ENCODE data around the gene WNT16.

Gene WNT16

DNA sequence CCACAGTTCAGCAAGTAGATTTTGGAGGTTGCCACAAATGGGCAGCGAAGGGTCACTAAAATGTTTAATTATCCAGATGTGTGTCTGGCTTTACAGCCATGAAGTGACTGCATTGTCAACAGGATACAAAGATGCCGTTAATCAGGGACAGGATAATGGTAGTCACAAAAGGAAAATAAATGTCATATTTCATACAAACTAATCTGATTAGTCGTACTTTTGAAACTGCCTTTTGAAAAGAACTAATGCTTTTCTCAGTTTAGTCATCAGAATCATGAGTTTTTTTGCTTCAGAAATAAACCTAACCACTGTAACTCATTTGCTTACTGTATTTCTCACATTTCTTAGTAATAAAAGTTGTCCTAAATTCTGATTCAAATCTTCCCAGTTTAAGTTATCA, 22.2 kb upstream of the WNT16 start:
- Histone ChIP-seq H2AFZ (ENCODE audit: low read depth, low read length) (no peak overlapping the region), H3K79me2 (ENCODE audit: insufficient read depth, low read length) (no peaks in the 10 kb centered on the region), H3K4me2 (ENCODE audit: insufficient read depth, low read length) (no peak overlapping the region), H3K9ac (ENCODE audit: low read depth, low read length) (no peak overlapping the region), H3K27ac (ENCODE audit: low read length) (no peak overlapping the region), H4K20me1 (ENCODE audit: insufficient read depth, low read length) (no peaks in the 10 kb centered on the region), H3K4me3 (ENCODE audit: low read depth in 1 of 2, low read length in 2 of 2) (no peak overlapping the region), H3K4me1 (ENCODE audit: insufficient read depth, low read length) (no peaks in the 10 kb centered on the region), H3K27me3 (ENCODE audit: insufficient read depth, low read length, poor library complexity) (no peaks in the 10 kb centered on the region), H3K36me3 (ENCODE audit: insufficient read depth, low read length) (no peaks in the 10 kb centered on the region), H3K9me3 (ENCODE audit: insufficient read depth, low read length, severe bottlenecking) (peaks cover 7% of the 10 kb centered on the region)
- no peak for TF ChIP-seq EZH2 (IDR thresholded peaks at IDR 0.05; ENCODE audit: borderline replicate concordance, low read depth, low read length, severe bottlenecking)
- TF ChIP-seq, protein P1, sequence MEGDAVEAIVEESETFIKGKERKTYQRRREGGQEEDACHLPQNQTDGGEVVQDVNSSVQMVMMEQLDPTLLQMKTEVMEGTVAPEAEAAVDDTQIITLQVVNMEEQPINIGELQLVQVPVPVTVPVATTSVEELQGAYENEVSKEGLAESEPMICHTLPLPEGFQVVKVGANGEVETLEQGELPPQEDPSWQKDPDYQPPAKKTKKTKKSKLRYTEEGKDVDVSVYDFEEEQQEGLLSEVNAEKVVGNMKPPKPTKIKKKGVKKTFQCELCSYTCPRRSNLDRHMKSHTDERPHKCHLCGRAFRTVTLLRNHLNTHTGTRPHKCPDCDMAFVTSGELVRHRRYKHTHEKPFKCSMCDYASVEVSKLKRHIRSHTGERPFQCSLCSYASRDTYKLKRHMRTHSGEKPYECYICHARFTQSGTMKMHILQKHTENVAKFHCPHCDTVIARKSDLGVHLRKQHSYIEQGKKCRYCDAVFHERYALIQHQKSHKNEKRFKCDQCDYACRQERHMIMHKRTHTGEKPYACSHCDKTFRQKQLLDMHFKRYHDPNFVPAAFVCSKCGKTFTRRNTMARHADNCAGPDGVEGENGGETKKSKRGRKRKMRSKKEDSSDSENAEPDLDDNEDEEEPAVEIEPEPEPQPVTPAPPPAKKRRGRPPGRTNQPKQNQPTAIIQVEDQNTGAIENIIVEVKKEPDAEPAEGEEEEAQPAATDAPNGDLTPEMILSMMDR (IDR thresholded peaks at IDR 0.05; ENCODE audit: borderline replicate concordance, extremely low read depth, low read length, poor library complexity, severe bottlenecking), result no peak
- no peak for DNase-seq
- ATAC-seq (ENCODE audit: insufficient read depth, low read depth), result no peak

DNA sequence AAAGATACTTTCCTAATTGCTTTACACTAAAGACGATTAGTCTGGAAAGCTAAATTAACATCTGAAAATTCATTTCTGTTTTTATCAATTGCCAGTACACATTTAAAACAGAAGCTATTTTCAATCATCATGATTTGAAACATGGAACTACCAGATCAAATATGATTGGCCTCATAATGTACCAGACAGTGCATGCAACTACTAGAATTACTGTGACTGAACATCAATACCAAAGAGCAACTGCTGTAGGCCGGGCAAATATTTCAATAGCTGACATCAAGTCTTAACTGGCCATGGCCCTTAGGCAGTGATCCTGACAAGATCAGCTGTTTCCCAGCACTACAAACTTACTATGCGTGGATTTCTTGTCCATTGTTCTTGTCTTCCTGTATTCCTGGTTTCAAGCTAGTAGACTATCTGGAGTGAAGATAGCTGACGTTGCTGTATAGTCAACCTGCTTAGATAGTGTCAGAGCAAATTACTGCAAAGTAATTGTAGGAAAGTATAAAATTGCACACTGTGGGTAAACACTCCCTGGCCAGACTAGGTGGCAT, 21.7 kb upstream of the WNT16 start:
- H3K4me3 ChIP-seq (ENCODE audit: low read depth in 1 of 2, low read length in 2 of 2), result no peak overlapping the region
- ATAC-seq (ENCODE audit: insufficient read depth, low read depth), result no peak
- no peaks in the 10 kb centered on the region for H3K4me1 ChIP-seq (ENCODE audit: insufficient read depth, low read length)
- no peak for TF ChIP-seq EZH2 (IDR thresholded peaks at IDR 0.05; ENCODE audit: borderline replicate concordance, low read depth, low read length, severe bottlenecking)
- TF ChIP-seq, protein P1 (IDR thresholded peaks at IDR 0.05; ENCODE audit: borderline replicate concordance, extremely low read depth, low read length, poor library complexity, severe bottlenecking), result no peak
- H3K4me2 ChIP-seq (ENCODE audit: insufficient read depth, low read length), result no peak overlapping the region
- H3K9me3 ChIP-seq (ENCODE audit: insufficient read depth, low read length, severe bottlenecking), result peaks cover 7% of the 10 kb centered on the region
- H3K27ac ChIP-seq (ENCODE audit: low read length), result no peak overlapping the region
- no peaks in the 10 kb centered on the region for H3K36me3 ChIP-seq (ENCODE audit: insufficient read depth, low read length)
- no peak overlapping the region for H3K9ac ChIP-seq (ENCODE audit: low read depth, low read length)
- no peak for DNase-seq
- H3K27me3 ChIP-seq (ENCODE audit: insufficient read depth, low read length, poor library complexity), result no peaks in the 10 kb centered on the region
- H4K20me1 ChIP-seq (ENCODE audit: insufficient read depth, low read length), result no peaks in the 10 kb centered on the region
- no peak overlapping the region for H2AFZ ChIP-seq (ENCODE audit: low read depth, low read length)
- no peaks in the 10 kb centered on the region for H3K79me2 ChIP-seq (ENCODE audit: insufficient read depth, low read length)

DNA sequence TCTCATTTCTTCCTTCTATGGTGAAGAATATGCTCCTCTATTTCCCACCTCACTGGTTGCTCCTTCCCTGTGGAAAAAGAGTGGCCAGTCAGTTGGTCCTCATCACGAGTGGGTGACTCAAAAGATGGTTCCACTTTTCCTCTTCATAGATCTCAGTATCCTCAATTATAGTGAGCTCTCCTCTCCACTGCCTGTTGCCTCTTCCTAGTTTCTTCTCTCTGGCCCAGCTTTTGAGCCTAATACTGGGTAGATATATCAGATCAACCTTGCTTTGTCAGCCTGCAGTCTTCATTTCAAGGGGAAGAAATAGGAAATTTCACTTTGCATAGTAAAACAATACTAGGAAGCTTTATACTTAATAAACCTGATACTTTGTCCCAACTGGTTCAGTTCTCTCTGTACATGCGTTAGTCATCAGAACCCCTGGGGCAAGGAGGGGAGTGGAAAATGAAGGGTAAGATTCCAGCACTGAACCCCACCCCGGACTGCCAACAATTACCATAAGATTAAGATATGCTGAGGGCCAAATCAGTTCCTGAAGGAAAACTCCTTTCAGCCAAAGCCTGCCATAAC, 15.5 kb upstream of the WNT16 start:
- Histone ChIP-seq H3K27me3 (ENCODE audit: insufficient read depth, low read length, poor library complexity) (no peaks in the 10 kb centered on the region), H3K9me3 (ENCODE audit: insufficient read depth, low read length, severe bottlenecking) (peaks cover 7% of the 10 kb centered on the region), H2AFZ (ENCODE audit: low read depth, low read length) (0 out of 2 replicates have a peak overlapping the region, but pooled peaks have one; percentile 44), H3K36me3 (ENCODE audit: insufficient read depth, low read length) (no peaks in the 10 kb centered on the region), H3K27ac (ENCODE audit: low read length) (no peak overlapping the region), H3K79me2 (ENCODE audit: insufficient read depth, low read length) (no peaks in the 10 kb centered on the region), H4K20me1 (ENCODE audit: insufficient read depth, low read length) (no peaks in the 10 kb centered on the region), H3K4me2 (ENCODE audit: insufficient read depth, low read length) (no peak overlapping the region), H3K9ac (ENCODE audit: low read depth, low read length) (no peak overlapping the region), H3K4me3 (ENCODE audit: low read depth in 1 of 2, low read length in 2 of 2) (no peak overlapping the region), H3K4me1 (ENCODE audit: insufficient read depth, low read length) (no peaks in the 10 kb centered on the region)
- TF ChIP-seq EZH2 (IDR thresholded peaks at IDR 0.05; ENCODE audit: borderline replicate concordance, low read depth, low read length, severe bottlenecking), result no peak
- TF ChIP-seq, protein P1 (IDR thresholded peaks at IDR 0.05; ENCODE audit: borderline replicate concordance, extremely low read depth, low read length, poor library complexity, severe bottlenecking), result no peak
- ATAC-seq (ENCODE audit: insufficient read depth, low read depth) (no peak), DNase-seq (no peak)

Data from DND-41 (cell line).